AG04450 (cell line): ENCODE results near the gene KCNJ9. TPM values are rescaled to one million over a fixed set of nuclear protein-coding genes. Genes with fewer than 3 reads are reported as not detected.

ENCODE experiments used
- CTCF ChIA-PET: fragments of 300-600, 350-600 bp; formaldehyde crosslinking; extraction: SDS; loops from one replicate; lab custom pipeline; 2022; ENCODE audit warnings: antibody characterized with exemption, inconsistent platforms; lab: Charles Lee
- POLR2A ChIA-PET: fragments of 350-600 bp; formaldehyde crosslinking; extraction: SDS; loops from one replicate; lab custom pipeline; 2021; ENCODE audit warnings: antibody characterized with exemption, inconsistent platforms; lab: Yijun Ruan, JAX
- DNase-seq: peaks from one replicate; pipeline ENCODE4 v3.0.0-alpha.2; 2011; ENCODE audit warnings: low read depth, low spot score
- H3K27ac ChIP-seq: one replicate; pipeline ENCODE4 v1.5.1; 2012; ENCODE audit warnings: low read depth, low read length, control low read depth
- H3K27me3 ChIP-seq: one replicate; pipeline ENCODE4 v1.6.0; 2012; ENCODE audit warnings: low read length; ENCODE audit not compliant: control insufficient read depth, insufficient read depth
- H3K4me3 ChIP-seq: 2 replicates; pipeline ENCODE4 v1.5.1; 2011; ENCODE audit warnings: mild to moderate bottlenecking, low read depth, low read length, control low read depth
- H3K9me3 ChIP-seq: 2 replicates; pipeline ENCODE4 v1.5.1; 2012; ENCODE audit warnings: low read length; ENCODE audit not compliant: control insufficient read depth, insufficient read depth
- polyA plus RNA-seq: library from polyadenylated mRNA; depleted of rRNA; stranded (reverse); fragments of >200 nt; gene quantifications from 2 replicates; pipeline ENCODE4 v1.2.3, GENCODE V29; 2011
- TF ChIP-seq, protein P1 (sequence below): IDR thresholded peaks from 2 replicates; pipeline ENCODE4 v1.5.1; 2011; ENCODE audit warnings: low read depth, low read length, control low read depth, inconsistent platforms

KCNJ9 gene
- polyA plus RNA-seq, 1 experiment: not detected

DNA sequence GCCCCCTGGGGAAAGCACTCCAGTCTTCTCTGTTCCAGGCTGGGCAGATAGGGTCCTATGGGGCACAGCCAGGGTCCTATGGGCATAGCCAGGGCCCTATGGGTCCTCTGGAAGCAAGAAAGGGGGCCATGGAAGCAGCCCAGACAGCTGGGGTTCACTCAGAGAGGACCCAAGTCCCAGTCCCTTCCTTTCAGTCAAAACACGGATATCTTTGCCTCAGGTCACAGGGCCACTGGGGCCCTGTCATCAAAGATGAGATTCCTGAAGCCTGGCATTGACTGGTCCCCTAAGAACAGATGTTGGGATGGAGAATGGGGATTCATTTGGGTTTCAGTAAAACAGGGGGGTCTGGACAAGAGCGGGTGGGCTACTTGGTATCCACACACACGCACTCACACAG is 8.5 kb downstream of the KCNJ9 start:
- H3K27ac ChIP-seq: no peak overlapping the region
- no peak overlapping the region for H3K4me3 ChIP-seq
- DNase-seq: no peak
- TF ChIP-seq, protein P1, sequence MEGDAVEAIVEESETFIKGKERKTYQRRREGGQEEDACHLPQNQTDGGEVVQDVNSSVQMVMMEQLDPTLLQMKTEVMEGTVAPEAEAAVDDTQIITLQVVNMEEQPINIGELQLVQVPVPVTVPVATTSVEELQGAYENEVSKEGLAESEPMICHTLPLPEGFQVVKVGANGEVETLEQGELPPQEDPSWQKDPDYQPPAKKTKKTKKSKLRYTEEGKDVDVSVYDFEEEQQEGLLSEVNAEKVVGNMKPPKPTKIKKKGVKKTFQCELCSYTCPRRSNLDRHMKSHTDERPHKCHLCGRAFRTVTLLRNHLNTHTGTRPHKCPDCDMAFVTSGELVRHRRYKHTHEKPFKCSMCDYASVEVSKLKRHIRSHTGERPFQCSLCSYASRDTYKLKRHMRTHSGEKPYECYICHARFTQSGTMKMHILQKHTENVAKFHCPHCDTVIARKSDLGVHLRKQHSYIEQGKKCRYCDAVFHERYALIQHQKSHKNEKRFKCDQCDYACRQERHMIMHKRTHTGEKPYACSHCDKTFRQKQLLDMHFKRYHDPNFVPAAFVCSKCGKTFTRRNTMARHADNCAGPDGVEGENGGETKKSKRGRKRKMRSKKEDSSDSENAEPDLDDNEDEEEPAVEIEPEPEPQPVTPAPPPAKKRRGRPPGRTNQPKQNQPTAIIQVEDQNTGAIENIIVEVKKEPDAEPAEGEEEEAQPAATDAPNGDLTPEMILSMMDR: no peak
- ChIA-PET POLR2A (no interaction called here), CTCF (interaction anchor here (6.8 kb wide), 1 partner anchor 13 kb away, joined by 56 read pairs; no protein-coding TSS in a partner anchor)
- H3K9me3 ChIP-seq: no peaks in the 10 kb centered on the region; the same call in 1 of the 2 replicates
- peaks cover 6% of the 10 kb centered on the region for H3K27me3 ChIP-seq

DNA sequence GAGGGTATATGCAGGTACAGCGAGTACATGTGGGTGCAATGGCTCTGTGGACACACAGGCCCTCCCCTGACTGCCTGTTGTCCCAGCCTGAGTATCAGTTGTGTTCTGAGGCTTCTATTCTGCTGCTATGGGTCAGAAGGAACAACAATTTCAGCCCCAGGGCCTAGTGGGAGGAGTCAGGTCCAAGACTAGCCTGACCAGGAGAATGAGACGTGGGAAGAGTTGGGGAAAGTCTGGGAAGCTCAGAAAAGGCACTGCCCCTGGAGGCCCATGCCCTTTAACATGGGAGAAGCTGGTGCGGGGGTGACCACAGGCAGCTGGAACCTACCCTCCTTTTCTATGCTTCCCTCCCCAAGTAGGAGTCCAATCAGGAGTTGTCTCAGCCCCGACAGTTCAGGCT is 9.4 kb downstream of the KCNJ9 start:
- TF ChIP-seq, protein P1: no peak
- Histone ChIP-seq H3K27ac (no peak overlapping the region), H3K27me3 (peaks cover 3% of the 10 kb centered on the region), H3K9me3 (no peaks in the 10 kb centered on the region), H3K4me3 (no peak overlapping the region)
- CTCF ChIA-PET: interaction anchor here (6.8 kb wide), 1 partner anchor 14 kb away, joined by 56 read pairs; no protein-coding TSS in a partner anchor
- POLR2A ChIA-PET: no interaction called here
- no peak for DNase-seq

DNA sequence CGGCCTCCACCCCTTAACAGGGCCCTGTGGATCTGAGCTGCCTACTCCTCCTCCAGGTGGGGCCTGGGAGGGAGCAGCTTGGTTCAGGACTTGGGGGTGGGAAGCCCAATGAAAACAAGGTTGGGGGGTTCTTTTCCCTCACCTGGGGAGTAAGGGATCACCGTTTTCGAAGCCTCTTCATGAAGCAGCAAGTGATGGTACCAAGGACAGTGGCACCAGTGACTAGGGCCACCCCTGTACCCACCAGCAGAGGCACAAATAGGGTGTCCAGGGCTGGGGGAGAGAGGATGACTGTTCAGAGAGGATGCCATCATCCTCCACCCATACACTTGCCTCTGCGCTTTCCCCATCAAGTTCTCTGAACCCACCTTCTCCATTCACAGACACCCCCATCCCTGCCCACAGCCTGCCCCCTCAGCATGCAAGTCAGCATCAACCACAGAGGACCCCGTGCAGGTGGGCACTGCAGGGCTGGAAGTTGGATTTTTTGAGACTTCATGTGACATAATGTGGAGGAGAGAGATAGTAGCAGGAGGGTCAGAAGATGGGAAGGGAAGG is 10.4 kb downstream of the KCNJ9 start:
- ChIA-PET CTCF (interaction anchor here (1.2 to 1.3 kb wide), 2 partner anchors 13 to 128 kb away, joined by 3 read pairs; no protein-coding TSS in a partner anchor), POLR2A (no interaction called here)
- Histone ChIP-seq H3K4me3 (no peak overlapping the region), H3K27ac (no peak overlapping the region), H3K27me3 (no peaks in the 10 kb centered on the region), H3K9me3 (no peaks in the 10 kb centered on the region)
- TF ChIP-seq, protein P1: no peak
- no peak for DNase-seq

DNA sequence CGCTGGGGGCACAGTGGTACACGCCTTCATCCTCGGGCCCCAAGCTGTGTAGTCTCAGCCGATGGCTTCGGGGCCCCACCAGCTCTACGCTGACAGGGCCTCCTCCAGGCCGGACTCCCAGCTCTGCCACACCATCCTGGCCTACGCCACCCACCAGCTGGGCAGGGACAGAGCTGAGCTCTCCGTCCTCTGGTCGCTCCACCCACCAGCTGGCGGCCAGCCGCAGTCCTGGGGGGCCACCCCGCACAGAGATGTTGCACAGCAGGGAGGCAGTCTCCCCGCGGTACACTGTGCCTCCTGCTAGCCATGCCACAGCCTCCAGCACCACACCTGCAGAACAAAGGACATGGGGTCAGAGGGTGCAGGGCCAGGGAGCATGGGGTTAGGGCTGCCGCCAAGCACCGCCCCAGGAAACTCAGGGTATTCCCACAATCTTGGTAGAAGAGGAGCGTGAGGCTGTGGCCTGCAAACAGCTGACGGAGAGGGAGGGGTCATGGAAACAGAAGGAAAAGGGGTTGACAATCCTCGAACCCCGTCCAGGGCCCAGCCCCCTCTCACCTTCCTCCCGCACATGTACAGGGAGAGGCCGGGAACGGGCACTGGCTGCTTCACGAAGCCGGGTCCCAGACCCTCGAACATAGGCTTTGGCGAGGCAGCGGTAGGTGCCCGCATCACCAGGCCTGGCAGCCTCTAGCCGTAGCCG is 11.2 kb downstream of the KCNJ9 start:
- no peak overlapping the region for H3K27ac ChIP-seq
- no peaks in the 10 kb centered on the region for H3K27me3 ChIP-seq
- H3K4me3 ChIP-seq: no peak overlapping the region
- ChIA-PET CTCF (interaction anchor here (1.2 to 1.3 kb wide), 2 partner anchors 14 to 127 kb away, joined by 3 read pairs; no protein-coding TSS in a partner anchor), POLR2A (no interaction called here)
- DNase-seq: no peak
- no peaks in the 10 kb centered on the region for H3K9me3 ChIP-seq
- TF ChIP-seq, protein P1: no peak

DNA sequence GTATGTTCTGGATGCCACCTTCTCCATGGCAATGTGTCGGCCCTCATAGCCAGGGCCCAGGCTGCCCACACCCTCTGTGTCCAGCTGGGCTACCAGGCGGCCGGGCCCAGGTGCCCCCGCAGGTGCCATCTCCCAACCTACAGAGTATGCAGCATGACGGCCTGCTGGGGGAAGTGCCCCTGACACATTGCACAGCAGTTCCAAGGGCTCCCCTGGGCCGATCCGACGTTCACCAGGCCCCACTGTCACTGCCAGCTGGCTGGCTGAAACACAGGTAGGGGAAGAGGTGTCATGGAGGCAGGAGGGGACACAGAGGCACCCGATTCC is 11.7 kb downstream of the KCNJ9 start:
- ChIA-PET CTCF (no interaction called here), POLR2A (no interaction called here)
- Histone ChIP-seq H3K4me3 (no peak overlapping the region), H3K9me3 (no peaks in the 10 kb centered on the region), H3K27ac (no peak overlapping the region), H3K27me3 (no peaks in the 10 kb centered on the region)
- no peak for DNase-seq
- TF ChIP-seq, protein P1: no peak
